Measurements from ENCODE around the gene MIGA2. TPM values are rescaled to one million over a fixed set of nuclear protein-coding genes. Genes with fewer than 3 reads are reported as not detected.

The MIGA2 gene
- total RNA-seq, 1 experiment from 2014 or later: 23.0 TPM

GRCh38 chr9:129028192-129028966, 8.0 kb upstream of the MIGA2 start, which contains the start of gene SH3GLB2:
SH3GLB2 (minus strand) TSS chr9:129028331; CDS start chr9:129028154, 177 bp downstream.
- peaks cover 6% of the 10 kb centered on the region for H3K4me1 ChIP-seq (ENCODE audit: control insufficient read depth, insufficient read depth, low read length)
- peak within 1 kb of the TSS; percentile 66 for H3K27ac ChIP-seq (ENCODE audit: low read length)
- no peaks in the 10 kb centered on the region for H3K9me3 ChIP-seq (ENCODE audit: control insufficient read depth, insufficient read depth, low read depth, low read length)
- peak within 1 kb of the TSS; percentile 68 to 72 for H3K4me3 ChIP-seq (ENCODE audit: low read depth in 2 of 2, low read length in 2 of 2)
- intact Hi-C loops (cut with micrococcal nuclease; ENCODE audit: unreplicated experiment): no loop called here
- ChIA-PET POLR2A (interaction anchor here (0.5 kb wide), 1 partner anchor 146 kb away, joined by 4 read pairs; no protein-coding TSS in a partner anchor), CTCF (interaction anchor here (0.5 to 1.2 kb wide), 13 partner anchors 13 to 569 kb away, joined by 3 to 12 read pairs (median 3); partner anchors contain the start of gene DOLPP1)
- peak; percentile 62 for DNase-seq (ENCODE audit: low read depth, low spot score)
- ATAC-seq: peak; percentile 90
- BruUV-seq (replicated peaks): no TSS peak
- no peaks in the 10 kb centered on the region for H3K36me3 ChIP-seq (ENCODE audit: control insufficient read depth, insufficient read depth, low read length)
- TF ChIP-seq CTCF (IDR thresholded peaks at IDR 0.05) (peak; percentile 94), REST (IDR thresholded peaks at IDR 0.05; ENCODE audit: insufficient read depth in 1 of 2, low read depth in 2 of 2, low read length in 1 of 2) (no peak)
- in situ Hi-C loops (cut with HindIII; ENCODE audit: low pct_unique_long_range_greater_than_20kb, low sequenced_read_pairs): no loop called here
- no peaks in the 10 kb centered on the region for H3K27me3 ChIP-seq (ENCODE audit: control insufficient read depth, insufficient read depth, low read length)

- CTCF ChIA-PET: no interaction called here
Observed at GRCh38 chr9:129030191-129030590, 6.2 kb upstream of the MIGA2 start.

More at GRCh38 chr9:129030191-129030590, 6.2 kb upstream of the MIGA2 start:
- Histone ChIP-seq H3K9me3 (ENCODE audit: control insufficient read depth, insufficient read depth, low read depth, low read length) (no peaks in the 10 kb centered on the region), H3K4me3 (ENCODE audit: low read depth in 2 of 2, low read length in 2 of 2) (no peak overlapping the region), H3K4me1 (ENCODE audit: control insufficient read depth, insufficient read depth, low read length) (no peaks in the 10 kb centered on the region), H3K27ac (ENCODE audit: low read length) (no peak overlapping the region), H3K27me3 (ENCODE audit: control insufficient read depth, insufficient read depth, low read length) (no peaks in the 10 kb centered on the region), H3K36me3 (ENCODE audit: control insufficient read depth, insufficient read depth, low read length) (no peaks in the 10 kb centered on the region)
- in situ Hi-C loops (cut with HindIII; ENCODE audit: low pct_unique_long_range_greater_than_20kb, low sequenced_read_pairs) (no loop called here), intact Hi-C loops (cut with micrococcal nuclease; ENCODE audit: unreplicated experiment) (no loop called here)
- DNase-seq (ENCODE audit: low read depth, low spot score) (no peak), ATAC-seq (no peak)
- POLR2A ChIA-PET: interaction anchor here (0.7 kb wide), 1 partner anchor 522 kb away, joined by 8 read pairs; no protein-coding TSS in a partner anchor
- no TSS peak for BruUV-seq (replicated peaks)
- TF ChIP-seq REST (IDR thresholded peaks at IDR 0.05; ENCODE audit: insufficient read depth in 1 of 2, low read depth in 2 of 2, low read length in 1 of 2) (no peak), CTCF (IDR thresholded peaks at IDR 0.05) (no peak), TCF7L2 (IDR thresholded peaks at IDR 0.05; ENCODE audit: low read depth, low read length) (no peak), POLR2AphosphoS5 (IDR thresholded peaks at IDR 0.05; ENCODE audit: low read depth, low read length) (no peak), SIN3A (IDR thresholded peaks at IDR 0.05; ENCODE audit: borderline replicate concordance, insufficient read depth, low read depth, low read length) (no peak)

Data from Panc1 (cell line).